ENCODE data around the gene NCBP3. TPM values are rescaled to one million over a fixed set of nuclear protein-coding genes. Genes with fewer than 3 reads are reported as not detected.

NCBP3 gene
- total RNA-seq, 1 donor, result 22.9 TPM

- DNase-seq (ENCODE audit: low read depth), result no peak
- TF ChIP-seq CTCF (IDR thresholded peaks at IDR 0.05; ENCODE audit: insufficient read depth, low read length), result no peak
Measured at GRCh38 chr17:3815122-3815521, 30.9 kb downstream of the NCBP3 start.

GRCh38 chr17:3814361-3814760 is 31.7 kb downstream of the NCBP3 start:
- H3K4me3 ChIP-seq (ENCODE audit: low read depth, low read length), result no peak overlapping the region
- DNase-seq (ENCODE audit: low read depth), result no peak
- no peak for TF ChIP-seq CTCF (IDR thresholded peaks at IDR 0.05; ENCODE audit: insufficient read depth, low read length)

More at GRCh38 chr17:3815122-3815521, 30.9 kb downstream of the NCBP3 start:
- no peak overlapping the region for H3K4me3 ChIP-seq (ENCODE audit: low read depth, low read length)

- no peak for TF ChIP-seq CTCF (IDR thresholded peaks at IDR 0.05; ENCODE audit: insufficient read depth, low read length)
- H3K4me3 ChIP-seq (ENCODE audit: low read depth, low read length), result no peak overlapping the region
- DNase-seq (ENCODE audit: low read depth), result no peak
Measured at GRCh38 chr17:3813171-3813570, 32.9 kb downstream of the NCBP3 start.

GRCh38 chr17:3812771-3813170 is 33.3 kb downstream of the NCBP3 start:
- no peak overlapping the region for H3K4me3 ChIP-seq (ENCODE audit: low read depth, low read length)
- DNase-seq (ENCODE audit: low read depth), result no peak
- TF ChIP-seq CTCF (IDR thresholded peaks at IDR 0.05; ENCODE audit: insufficient read depth, low read length), result no peak

GRCh38 chr17:3812284-3812683 is 33.8 kb downstream of the NCBP3 start:
- no peak overlapping the region for H3K4me3 ChIP-seq (ENCODE audit: low read depth, low read length)
- TF ChIP-seq CTCF (IDR thresholded peaks at IDR 0.05; ENCODE audit: insufficient read depth, low read length), result no peak
- DNase-seq (ENCODE audit: low read depth), result no peak

- DNase-seq (ENCODE audit: low read depth), result no peak
- no peak overlapping the region for H3K4me3 ChIP-seq (ENCODE audit: low read depth, low read length)
- TF ChIP-seq CTCF (IDR thresholded peaks at IDR 0.05; ENCODE audit: insufficient read depth, low read length), result no peak
Measured at GRCh38 chr17:3810019-3810418, 36.0 kb downstream of the NCBP3 start.

- no peak overlapping the region for H3K4me3 ChIP-seq (ENCODE audit: low read depth, low read length)
- no peak for TF ChIP-seq CTCF (IDR thresholded peaks at IDR 0.05; ENCODE audit: insufficient read depth, low read length)
- DNase-seq (ENCODE audit: low read depth), result no peak
Measured at GRCh38 chr17:3809135-3809534, 36.9 kb downstream of the NCBP3 start.

Measured in fibroblast of the aortic adventitia (primary cell).